Measurements from ENCODE around the gene FASTK. TPM values are rescaled to one million over a fixed set of nuclear protein-coding genes. Genes with fewer than 3 reads are reported as not detected.

FASTK gene
- 75.7 TPM for total RNA-seq
- long read RNA-seq, transcript FASTK-202 (9 exons, 1,402 nt): minor isoform, 17 of 338 reads
- long read RNA-seq, transcript FASTK-212 (10 exons, 1,764 nt): minor isoform, 6 of 338 reads
- long read RNA-seq, transcript FASTK-201 (10 exons, 1,827 nt): major isoform, 150 of 338 reads
- long read RNA-seq, partial matches to known transcripts: 21 of 338 reads
- long read RNA-seq, other reads (novel, unspliced or antisense): 137 of 338 reads

DNA sequence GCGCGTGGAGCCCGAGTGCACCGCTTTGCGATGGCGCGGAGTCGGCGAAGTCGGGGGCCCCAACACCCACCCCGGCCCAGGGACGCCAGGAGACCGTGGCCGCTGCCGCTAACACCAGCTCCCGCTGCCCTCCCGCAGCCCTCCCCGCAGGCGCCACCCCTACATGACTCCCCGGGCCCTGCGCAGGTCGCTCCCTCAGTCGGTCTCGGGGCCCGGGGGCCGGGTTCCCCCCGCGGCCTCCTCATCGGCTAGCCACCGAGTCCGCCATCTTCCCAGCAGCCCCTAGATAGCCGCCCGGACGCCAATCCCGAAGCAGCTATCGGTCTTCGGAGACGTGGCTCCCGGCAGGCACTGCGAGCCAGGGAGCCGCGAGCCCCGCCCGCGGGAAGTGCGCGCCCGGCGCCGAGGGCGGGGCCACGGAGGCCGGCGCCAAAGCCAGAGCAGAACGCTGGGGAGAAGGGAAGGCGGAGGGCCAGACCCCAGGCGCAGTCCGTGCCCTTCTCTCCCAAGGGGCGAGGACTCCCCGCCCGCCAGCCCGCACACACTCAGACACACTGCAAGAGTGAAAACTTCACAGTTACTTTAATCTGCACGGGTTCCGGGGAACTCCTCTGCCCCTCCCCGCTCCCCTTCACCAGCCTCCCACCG, at the start of gene FASTK:
Gene FASTK, minus strand, starts transcription at position 288 of the 648 bp plus-strand sequence. Its CDS starts 43 bp downstream, at position 245.
- Histone ChIP-seq H3K4me1 (peaks cover 81% of the 10 kb centered on the region), H3K4me3 (peak within 1 kb of the TSS; percentile 89), H3K36me3 (peaks cover 7% of the 10 kb centered on the region), H3K9me3 (replicated peaks) (no peaks in the 10 kb centered on the region), H3K27me3 (ENCODE audit: low read depth) (no peaks in the 10 kb centered on the region), H3K27ac (replicated peaks) (peak within 1 kb of the TSS; percentile 96)
- intact Hi-C loops (cut with micrococcal nuclease): no loop called here
- TF ChIP-seq CTCF (IDR thresholded peaks at IDR 0.05; ENCODE audit: borderline replicate concordance): no peak
- peak; percentile 91 for DNase-seq

DNA sequence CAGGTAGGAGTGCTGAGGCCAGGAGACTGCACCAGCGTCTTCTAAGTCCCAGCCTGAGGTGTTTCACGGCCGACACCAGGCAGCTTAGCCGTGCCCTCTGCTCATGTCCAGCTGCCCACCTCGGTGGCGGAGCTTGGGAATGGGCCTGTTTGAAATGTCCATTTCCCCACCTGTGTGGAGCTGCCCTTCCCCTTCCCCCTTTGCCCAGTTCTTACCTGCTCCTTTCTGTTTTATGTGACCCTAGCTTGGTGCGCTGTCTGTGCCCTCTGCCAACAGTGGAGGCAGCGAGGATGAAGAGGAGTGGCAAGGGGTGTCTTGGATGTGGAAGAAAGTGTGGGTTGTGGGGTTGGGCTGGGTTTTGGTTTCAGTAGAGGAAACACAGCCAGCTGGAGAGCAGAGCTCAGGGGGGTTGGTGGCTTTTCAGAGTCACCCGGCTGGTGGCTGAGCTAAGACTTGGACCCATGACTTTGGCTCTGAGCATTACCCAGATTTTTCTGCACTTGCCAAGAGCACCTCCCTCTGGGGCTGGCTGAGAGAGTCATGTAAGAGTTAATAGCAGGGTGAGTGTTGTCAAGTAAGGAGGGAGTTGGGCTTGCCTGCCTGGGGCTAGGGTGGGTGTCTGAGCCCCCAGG, 49.5 kb upstream of the FASTK start:
- H3K9me3 ChIP-seq (replicated peaks): no peaks in the 10 kb centered on the region
- H3K27me3 ChIP-seq (ENCODE audit: low read depth): no peaks in the 10 kb centered on the region
- DNase-seq: peak; percentile 7
- intact Hi-C loops (cut with micrococcal nuclease): no loop called here
- TF ChIP-seq CTCF (IDR thresholded peaks at IDR 0.05; ENCODE audit: borderline replicate concordance): no peak
- H3K27ac ChIP-seq (replicated peaks): no peak overlapping the region
- H3K36me3 ChIP-seq: peaks cover 68% of the 10 kb centered on the region
- no peak overlapping the region for H3K4me3 ChIP-seq
- peaks cover 42% of the 10 kb centered on the region for H3K4me1 ChIP-seq

GRCh38 chr7:151129117-151129959, 48.7 kb upstream of the FASTK start:
- Histone ChIP-seq H3K4me3 (no peak overlapping the region), H3K9me3 (replicated peaks) (no peaks in the 10 kb centered on the region), H3K27me3 (ENCODE audit: low read depth) (no peaks in the 10 kb centered on the region), H3K36me3 (peaks cover 63% of the 10 kb centered on the region), H3K4me1 (peaks cover 42% of the 10 kb centered on the region), H3K27ac (replicated peaks) (no peak overlapping the region)
- intact Hi-C loops (cut with micrococcal nuclease): no loop called here
- no peak for DNase-seq
- TF ChIP-seq CTCF (IDR thresholded peaks at IDR 0.05; ENCODE audit: borderline replicate concordance): no peak

- TF ChIP-seq CTCF (IDR thresholded peaks at IDR 0.05; ENCODE audit: borderline replicate concordance): no peak
- H3K27ac ChIP-seq (replicated peaks): no peak overlapping the region
- no peak overlapping the region for H3K4me3 ChIP-seq
- H3K27me3 ChIP-seq (ENCODE audit: low read depth): no peaks in the 10 kb centered on the region
- H3K9me3 ChIP-seq (replicated peaks): no peaks in the 10 kb centered on the region
- H3K4me1 ChIP-seq: peaks cover 40% of the 10 kb centered on the region
- peaks cover 59% of the 10 kb centered on the region for H3K36me3 ChIP-seq
- intact Hi-C loops (cut with micrococcal nuclease): no loop called here
- DNase-seq: no peak
Measured at GRCh38 chr7:151128716-151129115, 48.1 kb upstream of the FASTK start.

- Histone ChIP-seq H3K36me3 (peaks cover 58% of the 10 kb centered on the region), H3K4me1 (peaks cover 38% of the 10 kb centered on the region), H3K9me3 (replicated peaks) (no peaks in the 10 kb centered on the region), H3K27ac (replicated peaks) (no peak overlapping the region), H3K4me3 (no peak overlapping the region), H3K27me3 (ENCODE audit: low read depth) (no peaks in the 10 kb centered on the region)
- intact Hi-C loops (cut with micrococcal nuclease): no loop called here
- no peak for TF ChIP-seq CTCF (IDR thresholded peaks at IDR 0.05; ENCODE audit: borderline replicate concordance)
- DNase-seq: no peak
Measured at GRCh38 chr7:151128144-151128543, 47.5 kb upstream of the FASTK start.

Measured in left ventricle myocardium inferior (tissue), 1 donor.